SU-DHL-6 (cell line): ENCODE measurements around the gene ALDH9A1.
"Not testable (repeated sequence)": the region's sequence is repeated elsewhere in the genome, so short reads cannot be mapped to it uniquely, and the experiment has no call there.

Experiments
- H2AFZ ChIP-seq: fragments of 200-600 bp; sonication (generic); 2 replicates; pipeline ENCODE4 v1.6.1; 2014; ENCODE audit warnings: low read depth, mild to moderate bottlenecking, moderate library complexity, mixed read lengths, antibody characterized with exemption, low read length; ENCODE audit not compliant: severe bottlenecking
- H3F3A ChIP-seq: fragments of 200-600 bp; shearing (Covaris generic); 2 replicates; pipeline ENCODE4 v1.6.0; 2016; ENCODE audit warnings: antibody characterized with exemption, mild to moderate bottlenecking; ENCODE audit not compliant: insufficient read depth
- H3K27ac ChIP-seq: fragments of 200-600 bp; sonication (generic); 2 replicates; pipeline ENCODE4 v1.5.1; 2016; ENCODE audit warnings: low read depth, mild to moderate bottlenecking, low read length, moderate library complexity, mixed read lengths
- H3K27me3 ChIP-seq: fragments of 200-600 bp; sonication (generic), shearing (Covaris generic); 2 replicates; pipeline ENCODE4 v1.6.0; 2014; ENCODE audit warnings: mild to moderate bottlenecking, low read length
- H3K36me3 ChIP-seq: fragments of 200-600 bp; sonication (generic); 2 replicates; pipeline ENCODE4 v1.6.1; 2014; ENCODE audit warnings: mild to moderate bottlenecking, low read length, mixed read lengths
- H3K4me2 ChIP-seq: fragments of 300-600, 200-600 bp; shearing (Covaris generic), sonication (generic); 2 replicates; pipeline ENCODE4 v1.6.0; 2014; ENCODE audit warnings: low read length, low read depth, mild to moderate bottlenecking; ENCODE audit not compliant: poor library complexity, severe bottlenecking
- H3K4me3 ChIP-seq: fragments of 200-600 bp; sonication (generic); 2 replicates; pipeline ENCODE4 v1.5.1; 2014; ENCODE audit warnings: antibody characterized with exemption, low read length, mild to moderate bottlenecking, mixed read lengths; ENCODE audit not compliant: insufficient read depth, poor library complexity, severe bottlenecking
- H3K79me2 ChIP-seq: fragments of 200-600 bp; sonication (generic); 2 replicates; pipeline ENCODE4 v1.6.1; 2014; ENCODE audit warnings: mild to moderate bottlenecking, low read length, moderate library complexity; ENCODE audit not compliant: insufficient read depth
- H3K9ac ChIP-seq: fragments of 200-600 bp; sonication (generic); 2 replicates; pipeline ENCODE4 v1.7.0; 2014; ENCODE audit warnings: mild to moderate bottlenecking, low read length
- H3K9me2 ChIP-seq: fragments of 200-600 bp; sonication (generic); replicated peaks from 2 replicates; pipeline ENCODE4 v1.6.1; 2014; ENCODE audit warnings: low read length; ENCODE audit not compliant: insufficient read depth
- H3K9me3 ChIP-seq: fragments of 200-600 bp; sonication (generic); 2 replicates; pipeline ENCODE4 v1.6.1; 2014; ENCODE audit warnings: low read length, mixed read lengths; ENCODE audit not compliant: insufficient read depth
- H4K20me1 ChIP-seq: fragments of 200-600 bp; sonication (generic); 2 replicates; pipeline ENCODE4 v1.6.1; 2014; ENCODE audit warnings: low read depth, mild to moderate bottlenecking, antibody characterized with exemption, low read length, moderate library complexity, mixed read lengths
- EZH2phosphoT487 ChIP-seq: fragments of 200-600 bp; sonication (generic), shearing (Covaris generic); conservative IDR thresholded peaks from 2 replicates; pipeline ENCODE4 v1.6.1; 2018; ENCODE audit warnings: mild to moderate bottlenecking, antibody characterized with exemption, low read length, moderate library complexity, mixed read lengths
- TF ChIP-seq, protein P1 (sequence below): fragments of 200-600 bp; sonication (generic); IDR thresholded peaks from one replicate; pipeline ENCODE4 v1.5.1; 2017; ENCODE audit warnings: antibody characterized with exemption, mild to moderate bottlenecking, low read length, moderate library complexity; ENCODE audit not compliant: insufficient read depth, poor library complexity, severe bottlenecking

The ALDH9A1 gene

DNA sequence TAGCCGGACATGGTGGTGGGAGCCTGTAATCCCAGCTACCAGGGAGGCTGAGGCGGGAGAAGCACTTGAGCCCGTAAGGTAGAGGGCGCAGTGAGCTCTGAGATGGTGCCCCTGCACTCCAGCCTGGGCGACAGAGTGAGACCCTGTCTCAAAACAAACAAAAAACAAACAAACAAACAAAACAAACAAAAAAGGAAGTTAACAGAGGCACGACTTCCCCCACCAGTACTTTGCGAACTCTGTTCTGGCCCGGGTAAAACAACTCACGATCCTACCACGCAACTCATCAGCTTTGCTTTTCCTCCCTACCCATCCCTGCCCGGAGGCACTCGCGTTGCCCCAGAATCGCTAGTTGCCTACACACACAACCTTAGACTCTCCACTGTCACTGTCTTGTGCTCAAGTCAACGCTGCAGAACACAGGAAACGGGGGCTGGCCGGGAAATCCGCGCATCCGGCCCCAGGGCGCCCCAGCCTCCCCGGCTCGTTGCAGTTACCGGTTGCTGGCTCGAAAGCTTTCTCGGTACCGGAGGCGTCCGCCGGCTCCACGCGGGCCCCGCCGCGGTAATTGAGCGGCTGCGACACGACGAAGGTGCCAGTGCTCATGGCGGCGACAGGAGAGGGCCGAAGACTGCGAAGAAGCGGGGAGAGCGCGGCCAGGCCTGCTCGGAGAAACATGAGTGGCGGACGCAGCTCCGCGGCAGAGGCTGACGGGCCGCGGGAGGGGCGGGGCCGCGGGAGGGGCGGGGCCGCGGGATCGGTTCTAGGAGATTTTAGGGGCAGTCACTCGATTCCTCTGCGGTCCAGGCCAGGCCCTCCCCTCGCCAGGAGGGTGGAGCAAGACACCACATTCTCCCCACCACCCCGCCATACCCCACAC, at the start of gene ALDH9A1:
TSS of gene ALDH9A1 (minus strand) at position 682 of the 880 bp plus-strand sequence. CDS start at position 678, 4 bp downstream.
- Histone ChIP-seq H3K9ac (peak within 1 kb of the TSS; percentile 67), H2AFZ (peak within 1 kb of the TSS; percentile 99), H3K79me2 (peaks cover 27% of the 10 kb centered on the region), H3K4me2 (peak within 1 kb of the TSS; percentile 96), H3K27ac (peak within 1 kb of the TSS; percentile 84), H3K9me3 (no peaks in the 10 kb centered on the region), H3K27me3 (no peaks in the 10 kb centered on the region), H4K20me1 (no peaks in the 10 kb centered on the region), H3K4me3 (peak within 1 kb of the TSS; percentile 67), H3K9me2 (no peaks in the 10 kb centered on the region), H3F3A (peaks cover 6% of the 10 kb centered on the region; the same call in 1 of the 2 replicates), H3K36me3 (peaks cover 4% of the 10 kb centered on the region; the same call in 1 of the 2 replicates)
- TF ChIP-seq, protein P1, sequence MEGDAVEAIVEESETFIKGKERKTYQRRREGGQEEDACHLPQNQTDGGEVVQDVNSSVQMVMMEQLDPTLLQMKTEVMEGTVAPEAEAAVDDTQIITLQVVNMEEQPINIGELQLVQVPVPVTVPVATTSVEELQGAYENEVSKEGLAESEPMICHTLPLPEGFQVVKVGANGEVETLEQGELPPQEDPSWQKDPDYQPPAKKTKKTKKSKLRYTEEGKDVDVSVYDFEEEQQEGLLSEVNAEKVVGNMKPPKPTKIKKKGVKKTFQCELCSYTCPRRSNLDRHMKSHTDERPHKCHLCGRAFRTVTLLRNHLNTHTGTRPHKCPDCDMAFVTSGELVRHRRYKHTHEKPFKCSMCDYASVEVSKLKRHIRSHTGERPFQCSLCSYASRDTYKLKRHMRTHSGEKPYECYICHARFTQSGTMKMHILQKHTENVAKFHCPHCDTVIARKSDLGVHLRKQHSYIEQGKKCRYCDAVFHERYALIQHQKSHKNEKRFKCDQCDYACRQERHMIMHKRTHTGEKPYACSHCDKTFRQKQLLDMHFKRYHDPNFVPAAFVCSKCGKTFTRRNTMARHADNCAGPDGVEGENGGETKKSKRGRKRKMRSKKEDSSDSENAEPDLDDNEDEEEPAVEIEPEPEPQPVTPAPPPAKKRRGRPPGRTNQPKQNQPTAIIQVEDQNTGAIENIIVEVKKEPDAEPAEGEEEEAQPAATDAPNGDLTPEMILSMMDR = peak; percentile 40
- TF ChIP-seq EZH2phosphoT487 = no peak

DNA sequence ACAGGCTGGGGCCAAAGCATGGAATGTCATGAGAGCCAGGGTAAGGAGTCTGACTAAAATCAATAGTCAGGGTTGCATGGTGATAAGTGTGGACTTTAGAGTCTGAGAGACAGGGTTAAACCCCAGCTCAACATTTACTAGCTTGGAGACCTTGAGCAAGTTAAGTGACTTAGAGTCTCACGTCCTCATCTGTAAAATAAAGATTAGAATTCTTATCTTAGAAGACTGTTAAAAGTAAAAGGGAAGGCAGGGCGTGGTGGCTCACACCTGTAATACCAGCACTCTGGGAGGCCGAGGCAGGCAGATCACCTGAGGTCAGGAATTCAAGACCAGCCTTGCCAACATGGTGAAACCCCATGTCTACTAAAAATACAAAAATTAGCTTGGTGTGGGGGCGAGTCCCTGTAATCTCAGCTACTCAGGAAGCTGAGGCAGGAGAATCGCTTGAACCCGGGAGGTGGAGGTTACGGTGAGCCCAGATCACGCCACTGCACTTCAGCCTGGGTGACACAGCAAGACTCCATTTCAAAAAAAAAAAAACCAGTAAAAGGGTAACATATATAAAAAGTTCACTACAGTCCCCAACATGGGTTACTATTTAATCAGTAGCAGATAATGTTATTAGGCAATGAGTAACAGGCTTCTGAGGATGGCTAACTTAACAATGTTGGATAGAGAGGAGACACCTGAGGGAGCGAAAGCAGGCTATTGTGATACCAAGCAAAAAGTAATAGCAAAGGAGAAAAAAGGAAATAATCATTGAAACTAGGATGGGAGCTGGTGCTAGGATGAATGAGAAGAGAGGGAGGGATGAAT, 49.5 kb upstream of the ALDH9A1 start:
- peaks cover 4% of the 10 kb centered on the region; the same call in 1 of the 2 replicates for H3K36me3 ChIP-seq
- no peak overlapping the region for H3K27ac ChIP-seq
- no peak overlapping the region for H3K4me3 ChIP-seq
- H3K27me3 ChIP-seq = no peaks in the 10 kb centered on the region
- no peak overlapping the region for H3K9ac ChIP-seq
- no peaks in the 10 kb centered on the region for H3K9me2 ChIP-seq
- peaks cover 3% of the 10 kb centered on the region; the same call in 1 of the 2 replicates for H3F3A ChIP-seq
- no peaks in the 10 kb centered on the region for H4K20me1 ChIP-seq
- no peak for TF ChIP-seq EZH2phosphoT487
- TF ChIP-seq, protein P1 = no peak
- H3K4me2 ChIP-seq = no peak overlapping the region
- H2AFZ ChIP-seq = no peak overlapping the region
- H3K79me2 ChIP-seq = peaks cover 9% of the 10 kb centered on the region; the same call in 1 of the 2 replicates
- H3K9me3 ChIP-seq = no peaks in the 10 kb centered on the region

DNA sequence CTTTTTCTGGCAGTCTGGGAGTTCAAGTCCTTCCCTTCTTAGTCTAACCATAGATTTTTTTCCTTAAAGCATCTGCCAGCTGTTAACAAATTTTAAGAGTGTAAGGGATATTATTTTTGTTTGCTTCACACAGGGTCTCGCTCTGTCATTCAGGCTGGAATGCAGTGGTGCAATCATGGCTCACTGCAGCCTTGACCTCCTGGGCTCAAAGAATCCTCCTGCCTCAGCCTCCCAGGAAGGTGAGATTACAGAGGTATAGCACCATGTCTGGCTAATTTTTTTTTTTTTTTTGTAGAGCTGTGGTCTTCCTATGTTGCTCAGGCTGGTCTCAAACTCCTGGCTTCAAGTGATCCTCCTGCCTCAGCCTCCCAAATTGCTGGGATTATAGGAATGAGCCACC, 46.6 kb upstream of the ALDH9A1 start:
- not testable (repeated sequence) for H3K4me2 ChIP-seq, H3K9me2 ChIP-seq, H3K4me3 ChIP-seq, H4K20me1 ChIP-seq, H3K27ac ChIP-seq, H3K9ac ChIP-seq, H3F3A ChIP-seq, H3K9me3 ChIP-seq, H3K27me3 ChIP-seq, H2AFZ ChIP-seq, H3K79me2 ChIP-seq
- peaks cover 19% of the 10 kb centered on the region; the same call in 1 of the 2 replicates for H3K36me3 ChIP-seq
